GM21619 (cell line): ENCODE data around the gene GATAD2A.
"Not testable (repeated sequence)": the region's sequence is repeated elsewhere in the genome, so short reads cannot be mapped to it uniquely, and the experiment has no call there.

Experiments used
- ATAC-seq: cut with Tn5 transposase; IDR thresholded peaks from one replicate; pipeline ENCODE4 v1.9.1; 2021; ENCODE audit not compliant: unreplicated experiment

Gene GATAD2A

DNA sequence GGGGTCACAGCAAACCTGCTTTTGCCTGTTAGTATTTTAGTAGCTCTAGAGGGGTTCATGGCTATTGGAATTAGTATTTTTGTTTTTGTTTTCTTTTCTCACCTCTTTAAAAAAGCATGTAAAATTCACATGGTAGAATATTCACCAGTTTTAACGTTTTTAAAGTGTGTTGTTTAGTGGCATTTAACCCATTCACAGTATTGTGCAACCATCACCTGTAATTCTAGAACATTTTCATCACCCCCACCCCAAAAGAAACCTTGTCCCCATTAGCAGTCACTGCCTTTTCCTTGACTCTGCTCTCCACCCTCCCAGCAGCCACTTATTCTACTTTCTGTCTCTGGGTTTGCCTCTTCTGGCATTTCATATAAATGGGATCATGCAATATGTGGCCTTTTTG, 39.8 kb downstream of the GATAD2A start:
- no peak for ATAC-seq

DNA sequence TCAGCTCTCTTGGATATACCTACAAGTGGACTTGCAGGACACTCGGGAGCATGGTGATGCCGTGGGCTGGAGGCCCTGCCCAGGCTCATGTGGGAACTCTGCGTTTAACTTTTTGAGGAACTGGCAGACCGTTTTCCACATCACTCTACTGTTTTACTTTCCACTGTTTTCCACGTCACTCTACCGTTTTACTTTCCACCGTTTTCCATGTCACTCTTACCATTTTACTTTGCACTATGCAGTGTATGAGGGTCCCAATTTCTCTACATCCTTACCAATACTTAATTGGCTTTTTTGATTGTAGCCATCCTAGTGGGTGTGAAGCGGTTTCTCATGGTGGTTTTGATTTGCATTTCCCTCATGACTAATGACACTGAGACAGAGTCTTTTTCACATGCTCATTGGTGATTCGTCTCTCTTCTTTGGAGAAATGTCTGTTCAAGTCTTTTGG, 40.5 kb downstream of the GATAD2A start:
- ATAC-seq: peak; percentile 48

DNA sequence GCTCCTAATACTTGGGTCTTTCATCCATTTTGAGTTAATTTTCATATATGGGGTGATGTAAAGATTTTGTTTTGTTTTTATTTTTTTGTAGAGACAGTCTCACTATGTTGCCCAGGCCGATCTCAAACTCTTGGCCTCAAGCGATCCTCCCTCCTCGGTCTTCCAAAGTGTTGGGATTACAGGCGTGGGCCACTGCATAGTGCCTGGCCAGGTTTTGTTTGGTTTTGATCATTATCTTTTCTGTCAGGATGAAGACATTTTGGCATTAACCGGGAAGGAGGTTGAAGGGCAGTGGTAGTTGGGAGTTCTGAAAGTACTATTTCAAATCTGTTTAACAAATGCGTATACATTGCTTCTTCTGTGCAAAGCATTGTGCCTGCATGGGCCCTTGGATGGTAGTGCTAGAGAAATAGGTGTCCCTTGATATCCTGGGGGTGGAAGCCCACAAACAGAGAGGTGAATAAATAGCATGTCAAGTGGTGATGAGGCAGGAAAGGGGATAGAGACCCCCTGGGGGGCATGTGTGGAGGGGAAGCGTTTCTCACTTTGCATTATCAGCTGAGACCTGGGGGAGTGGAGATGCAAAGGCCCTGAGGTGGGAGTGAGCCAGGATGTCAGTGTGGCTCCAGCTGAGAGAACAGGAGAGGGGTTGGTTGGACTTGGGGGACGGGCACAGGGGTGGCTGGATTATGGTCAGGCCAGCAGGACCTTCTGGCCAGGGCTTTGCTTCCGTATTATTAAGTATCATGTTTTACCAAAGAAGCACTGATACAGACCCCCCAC, 41.4 kb downstream of the GATAD2A start:
- no peak for ATAC-seq

DNA sequence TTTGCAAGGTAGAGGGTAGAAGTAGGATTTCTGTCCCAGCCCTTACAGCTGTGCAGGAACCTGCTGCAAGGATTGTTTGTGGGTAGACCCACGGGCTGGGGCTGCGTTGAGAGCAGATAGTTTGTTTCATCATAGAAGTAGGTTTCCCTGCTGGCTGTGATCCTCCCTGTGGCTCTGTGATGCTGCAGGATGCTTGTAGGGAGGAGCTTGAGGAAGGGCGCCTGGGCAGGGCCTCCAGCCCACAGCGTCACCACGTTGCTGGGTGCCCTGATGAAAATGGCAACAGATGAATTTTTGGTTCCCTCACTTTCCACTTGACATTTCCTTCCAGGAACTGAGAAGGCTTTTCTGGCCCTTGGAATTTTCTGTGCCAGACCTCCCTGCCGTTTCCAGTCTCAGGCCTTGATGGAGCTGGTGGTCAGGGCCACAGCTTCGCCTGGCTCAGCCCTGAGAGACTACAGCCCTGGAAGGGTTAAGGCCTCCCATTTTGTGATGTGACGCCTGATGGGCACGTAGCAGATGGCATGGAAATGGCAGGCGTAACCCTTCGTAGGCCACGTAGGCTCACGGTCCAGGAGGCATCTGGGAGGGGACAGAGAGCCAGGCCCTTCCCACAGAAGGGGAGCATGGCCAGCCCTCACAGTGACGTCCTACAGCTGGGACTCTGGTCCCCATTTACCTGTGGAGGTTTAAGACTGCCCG, 42.2 kb downstream of the GATAD2A start:
- no peak for ATAC-seq

DNA sequence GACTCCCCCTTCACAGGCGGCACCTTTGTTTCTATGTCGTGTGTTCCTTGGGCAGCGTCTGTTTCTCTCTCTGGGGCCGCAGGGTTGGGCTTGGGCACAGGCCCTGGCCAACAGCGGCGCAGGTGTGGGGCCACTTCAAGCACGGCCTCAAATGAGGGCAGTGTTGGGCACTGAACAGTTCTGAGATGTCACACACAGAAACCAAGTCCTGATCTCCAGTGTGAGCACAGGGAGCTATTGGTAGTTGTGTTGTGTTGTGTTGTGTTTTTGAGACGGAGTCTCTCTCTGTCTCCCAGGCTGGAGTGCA, 42.7 kb downstream of the GATAD2A start:
- no peak for ATAC-seq

DNA sequence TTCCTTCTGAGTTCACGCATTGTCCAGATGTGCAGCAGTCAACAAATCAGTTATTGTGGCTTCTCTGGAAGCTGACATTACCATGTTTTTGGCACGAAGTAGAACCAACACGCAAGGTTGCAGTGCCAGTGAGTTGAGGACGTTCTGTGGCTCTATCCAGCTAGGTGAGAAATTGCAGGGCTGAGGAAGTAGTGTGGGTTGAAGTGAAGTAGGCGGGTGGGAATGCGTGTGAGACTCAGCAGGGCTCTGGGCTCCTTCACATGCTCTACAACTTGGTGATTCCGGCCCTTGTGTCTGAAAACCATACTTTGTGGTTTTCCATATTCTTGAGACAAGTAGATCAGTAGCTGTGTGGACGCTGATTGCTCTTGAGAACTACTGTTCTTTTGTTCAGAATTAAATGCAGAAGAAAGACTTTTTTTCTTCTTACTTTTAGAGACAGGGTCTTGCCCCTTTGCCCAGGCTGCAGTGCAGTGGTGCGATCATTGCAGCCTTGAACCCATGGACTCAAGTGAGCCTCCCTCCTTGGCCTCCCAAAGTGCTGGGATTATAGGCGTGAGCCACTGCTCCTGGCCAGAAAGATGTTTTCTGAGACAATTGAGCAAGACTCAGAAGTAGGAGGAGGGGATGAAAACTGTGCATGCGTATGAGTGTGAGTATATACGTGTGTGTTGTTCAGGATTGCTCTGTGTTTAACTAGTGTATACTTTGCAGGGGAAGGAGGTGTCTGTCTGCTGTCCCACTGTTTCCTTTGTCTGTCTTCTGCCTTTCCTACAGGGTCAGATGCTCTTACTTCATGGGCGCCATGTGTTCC, 46.2 kb downstream of the GATAD2A start:
- no peak for ATAC-seq

DNA sequence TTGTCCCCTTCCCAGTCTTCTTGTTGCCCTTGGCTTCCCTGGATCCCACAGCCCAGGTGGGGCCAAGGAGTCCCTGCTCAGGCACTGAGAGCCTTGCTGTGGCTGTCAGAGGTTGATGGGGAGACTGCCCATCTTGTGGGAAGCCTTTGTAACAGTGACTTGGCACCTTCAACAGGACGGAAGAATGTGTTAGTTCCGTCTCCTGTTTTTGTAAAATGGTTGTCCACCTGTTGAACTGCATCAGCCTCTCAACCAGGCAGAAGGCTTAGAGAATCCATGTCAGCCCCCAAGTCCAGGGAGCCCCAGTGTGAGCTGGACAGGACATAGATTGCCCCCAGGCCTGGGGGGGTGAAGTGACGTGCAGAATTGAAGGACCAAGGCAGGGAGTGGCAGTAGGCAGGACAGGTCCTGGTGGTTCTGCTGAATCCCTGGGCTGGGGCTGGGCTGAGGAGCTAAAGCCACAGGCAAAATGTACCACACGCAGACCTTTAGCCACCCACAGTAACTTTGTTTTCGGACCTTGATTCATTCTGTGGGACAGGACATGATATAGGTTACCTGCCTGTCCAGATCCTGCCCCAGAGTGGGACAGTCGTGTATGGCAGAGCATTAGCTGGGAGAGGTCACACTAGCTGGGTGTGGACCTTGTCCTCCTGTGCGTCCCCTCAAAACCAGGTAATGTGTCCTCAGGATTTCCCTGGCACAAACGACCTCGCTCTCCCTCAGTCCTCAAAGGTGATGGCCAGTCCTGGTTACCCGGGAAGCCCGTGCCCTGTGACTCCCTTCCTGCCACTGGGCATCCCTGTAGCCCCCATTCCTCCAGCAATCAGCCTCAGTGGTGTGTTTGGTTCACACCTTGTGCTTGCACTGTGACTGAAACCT, 47.0 kb downstream of the GATAD2A start:
- ATAC-seq: no peak

DNA sequence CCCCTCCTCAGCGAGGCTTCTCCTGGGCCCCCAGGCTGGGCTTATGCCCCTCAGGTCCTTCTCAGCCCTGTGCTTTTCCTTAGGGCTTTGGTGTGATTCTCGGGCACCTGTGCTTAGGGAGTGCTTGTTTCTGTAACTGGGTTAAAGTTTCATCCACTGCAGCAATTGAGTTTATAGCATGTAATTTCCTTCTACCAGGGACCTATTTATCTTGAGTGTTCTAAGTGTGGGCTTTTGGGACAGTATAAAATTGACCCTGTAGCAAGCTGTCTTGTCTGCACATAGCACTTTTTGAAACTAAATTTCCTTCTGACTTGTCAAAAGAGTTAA, 47.6 kb downstream of the GATAD2A start:
- no peak for ATAC-seq

DNA sequence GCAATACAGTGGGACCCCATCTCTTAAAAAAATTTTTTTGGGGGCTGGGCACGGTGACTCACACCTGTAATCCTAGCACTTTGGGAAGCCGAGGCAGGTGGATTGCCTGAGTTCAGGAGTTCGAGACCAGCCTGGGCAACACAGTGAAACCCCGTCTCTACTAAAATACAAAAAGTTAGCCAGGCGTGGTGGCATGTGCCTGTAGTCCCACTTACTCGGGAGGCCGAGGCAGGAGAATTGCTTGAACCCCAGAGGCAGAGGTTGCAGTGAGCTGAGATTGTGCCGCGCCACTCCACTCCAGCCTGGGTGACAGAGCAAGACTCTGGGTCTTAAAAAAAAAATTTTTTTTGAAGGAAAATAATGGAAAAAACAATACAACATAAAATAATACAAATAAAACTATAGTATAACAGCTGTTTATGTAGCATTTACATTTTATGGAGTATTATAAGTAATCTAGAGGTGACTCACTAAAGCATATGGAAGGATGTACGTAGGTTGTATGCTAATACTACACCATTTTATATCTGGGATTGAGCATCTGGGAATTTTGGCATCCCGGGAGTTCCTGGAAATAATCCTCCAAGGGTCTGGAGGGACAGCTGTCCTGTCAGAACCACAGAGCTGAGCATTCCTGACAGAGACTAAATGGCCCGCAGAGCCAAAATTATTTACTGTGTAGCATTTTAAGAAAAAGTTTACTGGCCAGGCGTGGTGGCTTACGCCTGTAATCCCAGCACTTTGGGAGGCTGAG, 49.9 kb downstream of the GATAD2A start:
- ATAC-seq: not testable (repeated sequence)

DNA sequence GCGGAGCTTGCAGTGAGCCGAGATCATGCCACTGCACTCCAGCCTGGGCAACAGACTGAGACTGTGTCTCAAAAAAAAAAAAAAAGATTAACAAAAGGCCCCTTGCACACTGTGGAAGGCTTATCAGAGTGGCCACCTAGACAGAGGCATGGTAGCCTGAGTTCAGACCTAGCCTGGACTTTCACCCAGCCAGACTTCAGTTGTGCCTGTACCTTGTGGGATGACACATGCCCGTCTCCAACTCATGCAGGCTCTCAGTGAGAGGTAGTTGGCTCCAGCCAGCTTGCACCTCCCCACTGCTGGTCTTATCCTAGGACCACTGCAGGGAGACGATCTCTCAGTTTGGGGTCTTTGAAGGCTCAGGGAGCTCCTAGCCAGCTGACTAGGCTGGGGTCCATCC, 52.2 kb downstream of the GATAD2A start:
- no peak for ATAC-seq

DNA sequence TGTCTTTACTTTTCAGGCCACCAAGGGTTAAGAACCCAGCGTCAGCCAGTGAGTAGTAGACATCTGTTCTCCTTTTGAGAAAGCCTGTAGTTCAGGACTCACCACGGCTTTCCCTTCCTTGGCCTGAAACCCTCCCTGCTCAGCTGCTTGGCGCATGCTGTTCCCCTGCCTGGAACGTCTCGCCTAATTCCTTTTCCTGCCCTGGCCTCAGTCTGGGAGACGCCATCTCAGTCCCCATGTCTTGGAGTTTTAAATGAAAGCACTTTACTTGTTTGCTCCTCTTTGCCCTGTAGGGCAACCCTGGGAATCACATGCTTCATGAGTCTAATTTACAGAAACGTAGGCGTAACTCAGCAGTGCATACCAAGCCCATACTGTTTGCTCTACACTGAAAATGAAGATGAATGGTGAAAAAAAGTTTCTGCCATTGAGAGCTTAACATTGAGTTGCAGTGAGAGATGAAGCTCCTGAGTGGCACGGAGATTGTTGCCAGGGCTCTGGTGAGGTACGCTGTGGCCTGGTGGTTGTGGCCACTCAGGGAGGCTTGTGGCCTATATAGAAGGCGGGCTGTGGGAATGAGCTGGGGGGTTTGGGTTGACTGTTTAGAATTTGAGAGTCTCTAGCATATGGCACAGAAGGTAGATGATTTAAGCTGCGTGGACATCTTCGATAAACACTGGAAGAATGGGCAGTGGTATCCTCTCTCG, 52.8 kb downstream of the GATAD2A start:
- ATAC-seq: no peak

DNA sequence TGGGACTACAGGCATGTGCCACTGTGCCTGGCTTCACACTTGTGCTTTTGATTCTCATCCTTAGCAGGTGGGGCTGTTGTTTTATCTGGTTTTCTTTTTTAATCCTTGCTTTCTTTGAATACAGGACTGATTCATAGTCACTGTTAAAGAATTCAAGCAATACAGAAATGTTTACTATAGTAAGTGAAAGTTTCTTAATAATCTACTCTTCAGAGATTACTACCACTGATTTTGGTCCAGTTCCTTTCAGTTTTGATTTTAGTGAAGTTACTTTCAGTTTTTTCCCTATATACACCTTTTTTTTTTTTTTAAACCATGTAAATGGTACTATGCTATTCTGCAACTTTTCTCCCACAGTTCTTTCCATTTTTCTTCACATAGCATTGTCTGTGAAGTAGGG, 53.6 kb downstream of the GATAD2A start:
- peak; percentile 29 for ATAC-seq

DNA sequence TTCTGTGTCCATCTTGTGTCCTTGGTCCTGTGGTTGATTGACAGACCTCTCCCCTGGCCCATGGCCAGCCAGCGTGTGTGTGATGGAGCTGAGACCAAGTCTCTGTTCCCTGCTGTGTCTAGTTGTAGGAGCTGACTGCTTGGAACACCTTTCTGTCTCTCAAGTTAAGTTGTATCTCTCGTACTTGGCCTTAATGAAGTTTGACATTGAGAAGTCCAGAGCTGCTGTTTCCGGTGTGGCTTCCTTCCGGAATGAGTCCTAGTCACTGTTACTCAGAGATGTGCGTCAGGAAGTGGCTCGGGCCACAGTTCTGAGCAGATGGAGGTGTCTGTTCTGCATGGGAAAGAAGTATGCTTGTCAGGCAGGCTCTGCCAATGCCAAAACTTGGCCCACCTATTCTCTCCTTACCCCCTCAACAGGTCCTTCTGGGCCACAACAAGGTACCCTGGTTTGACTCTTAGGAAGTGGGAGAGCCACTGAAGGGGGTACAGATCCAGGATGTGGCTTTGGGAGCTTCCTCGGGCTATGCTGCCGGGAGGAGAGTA, 54.3 kb downstream of the GATAD2A start:
- peak; percentile 40 for ATAC-seq

DNA sequence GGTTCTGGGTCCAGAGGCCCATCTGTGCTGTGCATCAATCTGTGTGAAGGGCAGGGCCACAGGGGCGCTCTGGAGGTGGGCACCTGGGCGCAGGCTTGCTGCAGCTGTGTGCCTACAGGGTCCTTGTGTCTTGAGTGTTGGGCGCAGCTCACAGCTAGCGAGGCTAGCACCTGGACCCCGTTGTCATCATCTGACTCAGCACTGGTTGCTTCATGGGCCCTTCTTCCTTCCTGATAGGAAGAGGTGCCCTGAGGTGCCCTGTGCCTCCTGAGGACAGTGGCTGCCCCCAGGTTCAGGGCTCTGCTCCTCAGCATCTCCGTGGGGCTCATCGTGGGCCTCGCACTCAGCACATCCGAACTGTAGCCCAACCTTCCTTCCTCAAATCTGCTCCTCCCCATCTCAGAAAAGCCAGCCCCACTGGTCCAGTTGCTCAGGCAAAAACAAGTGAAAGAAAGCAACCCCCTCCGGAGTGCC, 54.8 kb downstream of the GATAD2A start:
- ATAC-seq: no peak

DNA sequence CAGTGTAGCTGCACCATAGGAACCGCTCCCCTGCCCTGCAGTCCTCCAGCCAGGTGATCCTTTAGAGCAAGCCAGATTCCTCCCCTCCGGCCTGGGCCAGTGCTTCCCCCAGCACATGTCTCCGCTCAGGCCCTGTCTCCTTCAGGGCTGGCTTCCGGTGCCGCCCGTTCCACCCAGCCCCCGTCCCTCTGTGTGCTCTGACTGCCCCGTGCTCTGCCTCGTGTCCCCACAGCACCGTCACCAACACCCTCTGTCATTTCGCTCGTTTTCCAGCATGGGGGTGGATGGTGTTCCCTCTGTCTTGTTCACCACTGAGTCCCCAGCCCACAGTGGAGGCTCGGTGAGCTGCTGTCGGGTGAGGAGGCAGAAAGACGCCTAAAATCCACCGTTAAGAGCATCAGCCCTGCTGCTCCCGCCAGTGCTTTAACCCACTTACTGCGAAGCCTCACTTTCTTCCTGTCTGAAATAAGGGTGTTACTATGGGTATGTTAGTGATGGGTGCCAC, 55.3 kb downstream of the GATAD2A start:
- ATAC-seq: no peak

DNA sequence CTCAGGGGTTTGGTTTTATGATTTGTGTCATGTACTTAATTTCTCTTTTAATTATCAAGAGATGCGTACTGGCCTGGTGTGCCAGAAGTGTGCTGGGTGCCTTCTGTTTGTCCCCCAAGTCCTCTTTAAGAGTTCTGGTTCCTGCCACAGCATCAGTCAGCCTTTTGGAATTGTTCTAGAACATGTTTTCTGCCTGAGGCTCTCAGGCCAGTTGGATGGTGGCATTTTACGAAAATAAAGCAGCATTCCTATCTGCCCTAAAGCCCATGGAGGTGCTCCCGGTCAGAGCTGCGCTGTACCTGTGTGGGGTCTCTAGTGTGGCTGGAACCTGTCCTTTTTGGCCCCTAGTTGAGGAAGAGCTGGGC, 55.8 kb downstream of the GATAD2A start:
- ATAC-seq: no peak

DNA sequence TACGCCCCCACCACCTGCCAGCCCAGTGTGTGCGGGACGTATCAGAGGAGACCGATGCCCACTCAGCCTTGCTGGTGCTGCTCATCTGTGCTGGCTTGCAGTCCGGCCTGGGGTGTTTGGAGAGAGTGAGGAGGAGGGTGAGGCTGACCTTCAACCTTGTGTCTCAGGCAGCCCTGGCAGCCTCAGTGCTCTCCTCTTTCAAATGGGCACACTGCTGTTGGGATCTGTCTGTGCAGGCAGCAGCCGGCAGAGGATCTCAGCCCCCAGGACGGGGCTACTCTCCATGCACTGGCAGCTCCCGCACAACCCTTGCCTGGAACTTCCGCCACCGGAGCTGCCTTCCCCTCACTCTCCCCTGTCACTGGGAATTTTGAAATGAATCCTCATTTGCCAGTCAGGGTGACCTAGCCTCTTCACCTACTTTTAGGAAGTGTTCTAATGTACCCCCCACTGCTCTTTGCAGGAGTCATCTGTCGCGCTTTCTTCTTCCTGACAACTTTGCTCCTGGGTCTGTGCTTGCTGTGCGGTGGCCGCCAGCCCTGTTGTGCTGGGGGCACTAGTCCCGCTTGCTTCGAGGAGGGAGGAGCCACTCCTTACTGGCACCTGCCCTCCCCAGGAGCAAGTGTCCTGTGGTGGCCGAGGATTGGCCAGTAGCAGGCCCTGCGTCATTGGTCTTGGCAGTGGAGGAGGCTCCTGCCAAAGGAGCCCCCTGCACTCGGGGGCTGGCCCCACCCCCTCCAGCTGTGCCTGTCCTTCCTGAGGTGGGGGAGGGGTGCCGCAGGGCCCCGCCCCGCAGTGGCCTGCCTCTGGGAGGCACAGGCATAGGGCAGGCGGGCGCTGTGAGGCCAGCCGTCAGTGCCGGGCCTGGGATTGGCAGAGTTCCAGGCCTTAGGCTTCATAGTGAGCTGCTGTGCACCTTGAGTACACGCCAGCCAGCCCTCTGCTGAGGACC, 56.5 kb downstream of the GATAD2A start:
- ATAC-seq: no peak
